ENCODE data around the gene SCRN1. TPM values are rescaled to one million over a fixed set of nuclear protein-coding genes. Genes with fewer than 3 reads are reported as not detected.

Gene SCRN1
- total and polyA plus RNA-seq, 2 of the 13 experiments (the other 11 are each of a cell fraction or from before 2014, with no cell fraction given): 43.2 to 49.8 TPM

- no peak for TF ChIP-seq TGIF2 (CRISPR knock-in tag; IDR thresholded peaks at IDR 0.05)
Measured at GRCh38 chr7:30005464-30005863, 15.9 kb upstream of the SCRN1 start (continued).

- H3K79me2 ChIP-seq (ENCODE audit: insufficient read depth, low read length): no peaks in the 10 kb centered on the region
- no peaks in the 10 kb centered on the region for H3K9me3 ChIP-seq (ENCODE audit: low read length)
- no peaks in the 10 kb centered on the region for H3K36me3 ChIP-seq (replicated peaks in 1 of 2; ENCODE audit: control insufficient read depth in 1 of 2, insufficient read depth in 2 of 2, low read length in 2 of 2)
- WGBS (ENCODE audit: low lambda C conversion rate): 46% methylated on average over 6 of the region's 6 CpGs
- in situ Hi-C loops (cut with HindIII; ENCODE audit: extremely low pct_ligation_motif_present, low pct_unique_long_range_greater_than_20kb): no loop called here
- no peak overlapping the region for H3K27ac ChIP-seq (ENCODE audit: extremely low read length, insufficient read depth, low read length)
- no peaks in the 10 kb centered on the region for H4K20me1 ChIP-seq (ENCODE audit: insufficient read depth, low read length)
- CTCF ChIA-PET (ENCODE audit: low intra/inter-chr PET ratio, low total read pairs): no interaction called here
- H2AFZ ChIP-seq (ENCODE audit: low read length): no peak overlapping the region
- H3K27me3 ChIP-seq (ENCODE audit: control insufficient read depth in 1 of 2, insufficient read depth in 2 of 2, low read length in 2 of 2): no peaks in the 10 kb centered on the region
- POLR2A ChIA-PET: no interaction called here
- no peak for DNase-seq (ENCODE audit: low spot score)
- no TSS peak for BruUV-seq (replicated peaks)
- H3K9ac ChIP-seq (ENCODE audit: insufficient read depth, low read depth, low read length): no peak overlapping the region
- ATAC-seq: no peak
- TF ChIP-seq BORCS8-MEF2B (CRISPR knock-in tag; IDR thresholded peaks at IDR 0.05): no peak
- TF ChIP-seq SMAD1 (CRISPR knock-in tag; IDR thresholded peaks at IDR 0.05; ENCODE audit: borderline replicate concordance, low read depth): no peak
- no peak for TF ChIP-seq KLF16 (CRISPR knock-in tag; IDR thresholded peaks at IDR 0.05)
- no peak for TF ChIP-seq ZFP82 (CRISPR knock-in tag; IDR thresholded peaks at IDR 0.05; ENCODE audit: borderline replicate concordance)
- H3K4me2 ChIP-seq (ENCODE audit: low read depth, low read length): no peak overlapping the region; the same call in 1 of the 2 replicates
- peaks cover 5% of the 10 kb centered on the region; the same call in 1 of the 2 replicates for H3K4me1 ChIP-seq (ENCODE audit: insufficient read depth, low read length)
- no peak overlapping the region for H3K4me3 ChIP-seq (replicated peaks in 1 of 3; ENCODE audit: insufficient read depth in 1 of 3, low read depth in 2 of 3, low read length in 3 of 3)
- intact Hi-C loops (cut with micrococcal nuclease; ENCODE audit: unreplicated experiment): no loop called here
- no peak for FAIRE-seq
Measured at GRCh38 chr7:30003098-30003497, 13.5 kb upstream of the SCRN1 start.

- no peak for FAIRE-seq
- H3K4me3 ChIP-seq (replicated peaks in 1 of 3; ENCODE audit: insufficient read depth in 1 of 3, low read depth in 2 of 3, low read length in 3 of 3): no peak overlapping the region
- no peaks in the 10 kb centered on the region for H3K27me3 ChIP-seq (ENCODE audit: control insufficient read depth in 1 of 2, insufficient read depth in 2 of 2, low read length in 2 of 2)
- peaks cover 5% of the 10 kb centered on the region; the same call in 1 of the 2 replicates for H3K4me1 ChIP-seq (ENCODE audit: insufficient read depth, low read length)
- no peak overlapping the region for H2AFZ ChIP-seq (ENCODE audit: low read length)
- H3K36me3 ChIP-seq (replicated peaks in 1 of 2; ENCODE audit: control insufficient read depth in 1 of 2, insufficient read depth in 2 of 2, low read length in 2 of 2): no peaks in the 10 kb centered on the region
- no TSS peak for BruUV-seq (replicated peaks)
- H3K79me2 ChIP-seq (ENCODE audit: insufficient read depth, low read length): no peaks in the 10 kb centered on the region
- WGBS (ENCODE audit: low lambda C conversion rate): 58% methylated on average over 2 of the region's 2 CpGs
- ATAC-seq: no peak
- no peaks in the 10 kb centered on the region for H3K9me3 ChIP-seq (ENCODE audit: low read length)
- ChIA-PET POLR2A (no interaction called here), CTCF (ENCODE audit: low intra/inter-chr PET ratio, low total read pairs) (no interaction called here)
- no peak for TF ChIP-seq FOXK1 (CRISPR knock-in tag; IDR thresholded peaks at IDR 0.05; ENCODE audit: borderline replicate concordance, low read depth)
- TF ChIP-seq SOX6 (IDR thresholded peaks at IDR 0.05): no peak
- TF ChIP-seq SOX6 (CRISPR knock-in tag; IDR thresholded peaks at IDR 0.05): no peak
- peak; percentile 76 for TF ChIP-seq CEBPG (CRISPR knock-in tag; IDR thresholded peaks at IDR 0.05)
- TF ChIP-seq ATF4 (CRISPR knock-in tag; IDR thresholded peaks at IDR 0.05): peak in 1 of 2 experiments; percentile 66; a peak in 2 of 4 replicates
- peak; percentile 94 for TF ChIP-seq CEBPB (IDR thresholded peaks at IDR 0.05; ENCODE audit: borderline replicate concordance, low read depth, low read length)
- TF ChIP-seq ZNF784 (CRISPR knock-in tag; IDR thresholded peaks at IDR 0.05; ENCODE audit: borderline replicate concordance): no peak
- no peak for TF ChIP-seq SNRNP70 (IDR thresholded peaks at IDR 0.05; ENCODE audit: low read depth, low read length)
- H4K20me1 ChIP-seq (ENCODE audit: insufficient read depth, low read length): no peaks in the 10 kb centered on the region
- in situ Hi-C loops (cut with HindIII; ENCODE audit: extremely low pct_ligation_motif_present, low pct_unique_long_range_greater_than_20kb): no loop called here
- no peak overlapping the region for H3K4me2 ChIP-seq (ENCODE audit: low read depth, low read length)
- intact Hi-C loops (cut with micrococcal nuclease; ENCODE audit: unreplicated experiment): no loop called here
- no peak overlapping the region for H3K9ac ChIP-seq (ENCODE audit: insufficient read depth, low read depth, low read length)
- DNase-seq (ENCODE audit: low spot score): no peak
- no peak overlapping the region for H3K27ac ChIP-seq (ENCODE audit: extremely low read length, insufficient read depth, low read length)
Measured at GRCh38 chr7:30001998-30002397, 12.4 kb upstream of the SCRN1 start.

Data from HepG2 (cell line).